Ishikawa (cell line): ENCODE data around the gene SLC16A4.

Source experiments
- CEBPB ChIP-seq: IDR thresholded peaks from 2 replicates; pipeline ENCODE4 v1.6.1; 2012
- CREB1 ChIP-seq: IDR thresholded peaks from 2 replicates; pipeline ENCODE4 v1.6.1; 2012; ENCODE audit warnings: low read depth
- EGR1 ChIP-seq: IDR thresholded peaks from 2 replicates; pipeline ENCODE4 v1.6.1; 2012
- EP300 ChIP-seq: IDR thresholded peaks from 2 replicates; pipeline ENCODE4 v1.6.1; 2012; ENCODE audit warnings: borderline replicate concordance
- NFIC ChIP-seq: IDR thresholded peaks from 2 replicates; pipeline ENCODE4 v1.6.1; 2012
- RAD21 ChIP-seq: IDR thresholded peaks from 2 replicates; pipeline ENCODE4 v1.6.1; 2012; ENCODE audit warnings: low read depth
- TAF1 ChIP-seq: IDR thresholded peaks from 2 replicates; pipeline ENCODE4 v1.6.1; 2012; ENCODE audit warnings: low read depth, mild to moderate bottlenecking
- TCF12 ChIP-seq: IDR thresholded peaks from 2 replicates; pipeline ENCODE4 v1.6.1; 2012; ENCODE audit warnings: low read depth
- YY1 ChIP-seq: IDR thresholded peaks from 2 replicates; pipeline ENCODE4 v1.6.1; 2012; ENCODE audit warnings: low read depth
- ZBTB7A ChIP-seq: IDR thresholded peaks from 2 replicates; pipeline ENCODE4 v1.6.1; 2012; ENCODE audit warnings: low read depth

GRCh38 chr1:110411173-110411735, 20.4 kb upstream of the SLC16A4 start:
- TF ChIP-seq EP300 (no peak), RAD21 (no peak), CREB1 (no peak), CEBPB (no peak), YY1 (no peak), TAF1 (no peak), ZBTB7A (no peak), NFIC (no peak), EGR1 (no peak), TCF12 (no peak)
